IPS-15b (cell line): Measurements from ENCODE around the gene DGUOK.

Experiments
- H3K27me3 ChIP-seq: one replicate; pipeline ENCODE4 v1.6.1; 2013; ENCODE audit warnings: low read length; ENCODE audit not compliant: control insufficient read depth, insufficient read depth
- H3K36me3 ChIP-seq: one replicate; pipeline ENCODE4 v1.6.1; 2013; ENCODE audit warnings: low read length; ENCODE audit not compliant: control insufficient read depth, insufficient read depth
- H3K4me1 ChIP-seq: one replicate; pipeline ENCODE4 v1.6.1; 2013; ENCODE audit warnings: mild to moderate bottlenecking, low read length; ENCODE audit not compliant: control insufficient read depth, insufficient read depth
- H3K4me3 ChIP-seq: one replicate; pipeline ENCODE4 v1.5.1; 2013; ENCODE audit warnings: low read depth, low read length
- H3K9ac ChIP-seq: one replicate; pipeline ENCODE4 v1.6.1; 2013; ENCODE audit warnings: low read depth, mild to moderate bottlenecking, low read length
- H3K9me3 ChIP-seq: one replicate; pipeline ENCODE4 v1.6.1; 2013; ENCODE audit warnings: mild to moderate bottlenecking, low read length; ENCODE audit not compliant: control insufficient read depth, insufficient read depth

Gene DGUOK

GRCh38 chr2:73977466-73977865 is 50.8 kb downstream of the DGUOK start:
- Histone ChIP-seq H3K36me3 (no peaks in the 10 kb centered on the region), H3K9me3 (no peaks in the 10 kb centered on the region), H3K27me3 (peaks cover 53% of the 10 kb centered on the region), H3K9ac (no peak overlapping the region), H3K4me3 (no peak overlapping the region), H3K4me1 (peaks cover 18% of the 10 kb centered on the region)

- Histone ChIP-seq H3K9me3 (no peaks in the 10 kb centered on the region), H3K27me3 (peaks cover 68% of the 10 kb centered on the region), H3K36me3 (no peaks in the 10 kb centered on the region), H3K4me3 (no peak overlapping the region), H3K4me1 (peaks cover 24% of the 10 kb centered on the region), H3K9ac (no peak overlapping the region)
Observed at GRCh38 chr2:73979021-73979420, 52.3 kb downstream of the DGUOK start.

- H3K9ac ChIP-seq: no peak overlapping the region
- H3K9me3 ChIP-seq: no peaks in the 10 kb centered on the region
- peaks cover 24% of the 10 kb centered on the region for H3K4me1 ChIP-seq
- H3K4me3 ChIP-seq: no peak overlapping the region
- no peaks in the 10 kb centered on the region for H3K36me3 ChIP-seq
- peaks cover 71% of the 10 kb centered on the region for H3K27me3 ChIP-seq
Observed at GRCh38 chr2:73979686-73980085, 53.0 kb downstream of the DGUOK start.

- no peaks in the 10 kb centered on the region for H3K36me3 ChIP-seq
- H3K9me3 ChIP-seq: no peaks in the 10 kb centered on the region
- H3K27me3 ChIP-seq: peaks cover 71% of the 10 kb centered on the region
- peak overlapping the region; percentile 54 for H3K4me3 ChIP-seq
- H3K9ac ChIP-seq: no peak overlapping the region
- peaks cover 24% of the 10 kb centered on the region for H3K4me1 ChIP-seq
Observed at GRCh38 chr2:73980566-73980965, 53.9 kb downstream of the DGUOK start.

- peak overlapping the region; percentile 54 for H3K4me3 ChIP-seq
- H3K4me1 ChIP-seq: peaks cover 31% of the 10 kb centered on the region
- peaks cover 79% of the 10 kb centered on the region for H3K27me3 ChIP-seq
Observed at GRCh38 chr2:73981081-73982001, 54.7 kb downstream of the DGUOK start.

GRCh38 chr2:73982140-73982617 is 55.5 kb downstream of the DGUOK start:
- Histone ChIP-seq H3K36me3 (no peaks in the 10 kb centered on the region), H3K27me3 (peaks cover 83% of the 10 kb centered on the region), H3K4me1 (peaks cover 31% of the 10 kb centered on the region), H3K9me3 (no peaks in the 10 kb centered on the region), H3K4me3 (peak overlapping the region; percentile 54), H3K9ac (no peak overlapping the region)

More at GRCh38 chr2:73981081-73982001, 54.7 kb downstream of the DGUOK start:
- Histone ChIP-seq H3K9ac (no peak overlapping the region), H3K9me3 (no peaks in the 10 kb centered on the region), H3K36me3 (no peaks in the 10 kb centered on the region)

- peaks cover 35% of the 10 kb centered on the region for H3K4me1 ChIP-seq
- no peaks in the 10 kb centered on the region for H3K36me3 ChIP-seq
- peaks cover 79% of the 10 kb centered on the region for H3K27me3 ChIP-seq
- H3K4me3 ChIP-seq: peak overlapping the region; percentile 71
- no peaks in the 10 kb centered on the region for H3K9me3 ChIP-seq
- peak overlapping the region; percentile 65 for H3K9ac ChIP-seq
Observed at GRCh38 chr2:73983322-73984202, 56.9 kb downstream of the DGUOK start.

GRCh38 chr2:73984203-73984921 is 57.7 kb downstream of the DGUOK start, which contains the start of gene TET3:
Gene TET3 (plus strand): TSS chr2:73984910. CDS start chr2:73986404, 1,494 bp downstream.
- Histone ChIP-seq H3K4me1 (peaks cover 37% of the 10 kb centered on the region), H3K36me3 (no peaks in the 10 kb centered on the region), H3K27me3 (peaks cover 74% of the 10 kb centered on the region), H3K9ac (peak within 1 kb of the TSS; percentile 65), H3K4me3 (peak within 1 kb of the TSS; percentile 71), H3K9me3 (no peaks in the 10 kb centered on the region)

GRCh38 chr2:73984922-73985307 is 58.2 kb downstream of the DGUOK start:
- peaks cover 71% of the 10 kb centered on the region for H3K27me3 ChIP-seq
- no peaks in the 10 kb centered on the region for H3K9me3 ChIP-seq
- no peak overlapping the region for H3K9ac ChIP-seq
- H3K4me3 ChIP-seq: no peak overlapping the region
- no peaks in the 10 kb centered on the region for H3K36me3 ChIP-seq
- H3K4me1 ChIP-seq: peaks cover 34% of the 10 kb centered on the region

- H3K4me1 ChIP-seq: peaks cover 33% of the 10 kb centered on the region
- H3K4me3 ChIP-seq: peak overlapping the region; percentile 50
- no peaks in the 10 kb centered on the region for H3K36me3 ChIP-seq
- H3K27me3 ChIP-seq: peaks cover 65% of the 10 kb centered on the region
- no peaks in the 10 kb centered on the region for H3K9me3 ChIP-seq
- H3K9ac ChIP-seq: peak overlapping the region; percentile 61
Observed at GRCh38 chr2:73985308-73986084, 58.8 kb downstream of the DGUOK start.
